Tibial artery (tissue), 4 donors: ENCODE results near the gene MORN5.

Experiments
- DNase-seq, 2 donors: peaks; one replicate each; pipeline ENCODE4 v3.0.0-alpha.2; 2019
- H3K27ac ChIP-seq, 2 donors: fragments of 200-600 bp; sonication (generic) in 1 of 2; 1 replicate in 1 of 2; 2 replicates in 1 of 2; pipeline ENCODE4 v1.5.1; 2018 to 2019; ENCODE audit warnings: mild to moderate bottlenecking in 1 of 2
- H3K27me3 ChIP-seq, 2 donors: fragments of 200-600 bp; sonication (generic) in 1 of 2; one replicate each; pipeline versions ENCODE4 v1.5.1 to v1.6.0; 2016 to 2019
- H3K36me3 ChIP-seq, 3 donors: fragments of 200-600 bp; sonication (generic) in 2 of 3; one replicate each; pipeline ENCODE4 v1.5.1; 2016 to 2019; ENCODE audit warnings: mild to moderate bottlenecking in 2 of 3
- H3K4me1 ChIP-seq, 4 donors: fragments of 200-600 bp; sonication (generic) in 2 of 4; 1 replicate in 3 of 4; 2 replicates in 1 of 4; pipeline ENCODE4 v1.5.1; 2016 to 2019
- H3K4me3 ChIP-seq, 2 donors: fragments of 200-600 bp; sonication (generic) in 1 of 2; 1 replicate in 1 of 2; 2 replicates in 1 of 2; pipeline ENCODE4 v1.5.1; 2018 to 2019; ENCODE audit warnings: mild to moderate bottlenecking in 2 of 2
- H3K9me3 ChIP-seq, 3 donors: fragments of 200-600 bp; sonication (generic) in 1 of 3; one replicate each; pipeline ENCODE4 v1.5.1; 2016 to 2019
- CTCF ChIP-seq, 2 experiments: fragments of 200-600 bp in 1 of 2; fragments of 450-650 bp in 1 of 2; IDR thresholded peaks; one replicate each; pipeline ENCODE4 v1.5.1; 2017 to 2019; ENCODE audit warnings: antibody characterized with exemption in 2 of 2, mild to moderate bottlenecking in 1 of 2, moderate library complexity in 1 of 2
- intact Hi-C: fragments of 100-400 bp; cut with DNase I; formaldehyde crosslinking; loops from one replicate; pipeline ENCODE4 v1.15.0; 2023; ENCODE audit warnings: low total_unique reads

Gene MORN5

DNA sequence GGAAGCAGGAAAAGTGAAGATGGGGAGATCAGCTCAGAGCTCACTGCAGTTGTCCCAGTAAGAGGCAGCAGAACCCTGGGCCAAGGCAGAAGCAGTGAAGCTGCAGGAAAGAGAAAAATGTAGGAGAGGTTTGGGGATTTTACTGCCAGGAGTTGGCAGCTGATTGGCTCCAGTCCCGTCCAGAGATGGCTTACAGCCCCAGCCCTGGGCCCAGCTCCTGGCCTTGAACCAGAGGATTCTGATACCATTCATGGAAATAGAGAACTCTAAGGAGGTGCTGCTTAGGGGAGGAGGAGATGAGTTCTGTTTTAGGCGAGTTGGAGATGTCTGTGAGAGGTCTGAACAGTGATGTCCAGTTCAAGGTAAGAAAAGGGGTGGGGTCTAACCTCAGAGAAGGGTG, 4.6 kb downstream of the MORN5 start:
- Histone ChIP-seq H3K36me3 (no peaks in the 10 kb centered on the region), H3K4me3 (no peak overlapping the region), H3K27me3 (peaks cover 0 to 3% of the 10 kb centered on the region in 2 donors), H3K4me1 (peaks cover 0 to 3% (median 0%) of the 10 kb centered on the region in 4 donors), H3K27ac (no peak overlapping the region), H3K9me3 (no peaks in the 10 kb centered on the region)
- no peak for DNase-seq
- no peak for TF ChIP-seq CTCF (IDR thresholded peaks at IDR 0.05)
- intact Hi-C loops: no loop called here

- no peak for TF ChIP-seq CTCF (IDR thresholded peaks at IDR 0.05)
- H3K4me1 ChIP-seq: no peaks in the 10 kb centered on the region
- DNase-seq: no peak
- no peaks in the 10 kb centered on the region for H3K9me3 ChIP-seq
- no peak overlapping the region for H3K4me3 ChIP-seq
- intact Hi-C loops: no loop called here
- peaks cover 0 to 21% of the 10 kb centered on the region in 2 donors for H3K27me3 ChIP-seq
- H3K36me3 ChIP-seq: no peaks in the 10 kb centered on the region
- no peak overlapping the region for H3K27ac ChIP-seq
Observed at GRCh38 chr9:122168356-122168755, 8.6 kb downstream of the MORN5 start.

DNA sequence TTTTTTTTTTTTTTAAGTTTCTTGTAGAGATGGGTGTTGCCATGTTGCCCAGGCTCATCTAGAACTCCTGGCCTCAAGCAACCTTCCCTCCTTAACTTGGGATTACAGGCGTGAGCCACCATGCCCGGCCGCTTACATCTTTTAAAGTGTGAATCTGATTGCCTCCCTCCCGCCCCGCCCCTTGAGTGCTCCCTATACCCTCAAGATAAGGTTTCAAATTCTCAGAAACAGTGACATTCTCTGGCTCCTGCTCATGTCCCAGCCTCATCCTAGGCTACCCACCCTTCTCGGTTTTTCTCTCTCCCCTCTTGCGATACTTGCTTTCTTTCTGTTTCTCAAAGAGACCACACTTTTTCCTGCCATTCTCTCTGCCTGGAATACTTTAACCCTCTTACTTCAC, 12.4 kb downstream of the MORN5 start:
- H3K36me3 ChIP-seq: no peaks in the 10 kb centered on the region
- no peak for TF ChIP-seq CTCF (IDR thresholded peaks at IDR 0.05)
- peaks cover 0 to 43% of the 10 kb centered on the region in 2 donors for H3K27me3 ChIP-seq
- intact Hi-C loops: no loop called here
- H3K4me3 ChIP-seq: no peak overlapping the region
- no peaks in the 10 kb centered on the region for H3K4me1 ChIP-seq
- DNase-seq: no peak
- no peaks in the 10 kb centered on the region for H3K9me3 ChIP-seq
- no peak overlapping the region for H3K27ac ChIP-seq

DNA sequence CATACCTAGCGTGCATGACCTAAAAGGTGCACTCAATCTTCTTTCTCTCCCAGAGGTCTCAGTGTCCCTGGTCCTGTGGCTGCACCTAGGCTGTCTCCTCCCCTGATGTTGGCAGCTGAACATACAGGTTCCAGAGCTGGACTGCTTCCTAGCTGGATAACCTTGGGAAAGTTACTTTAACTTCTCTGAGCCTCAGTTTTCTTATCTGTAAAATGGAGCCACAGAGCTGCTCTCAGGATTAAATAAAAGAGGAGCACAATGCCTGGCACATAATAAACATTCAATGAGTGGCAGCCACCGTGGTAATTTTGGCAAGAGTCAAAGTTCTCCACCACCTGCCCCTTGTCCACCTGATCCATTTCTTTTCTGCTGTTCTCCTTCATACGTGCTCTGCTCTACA, 14.0 kb downstream of the MORN5 start:
- Histone ChIP-seq H3K27ac (no peak overlapping the region), H3K9me3 (no peaks in the 10 kb centered on the region), H3K4me3 (no peak overlapping the region), H3K4me1 (no peaks in the 10 kb centered on the region), H3K27me3 (peaks cover 0 to 42% of the 10 kb centered on the region in 2 donors), H3K36me3 (no peaks in the 10 kb centered on the region)
- intact Hi-C loops: no loop called here
- DNase-seq: no peak
- TF ChIP-seq CTCF (IDR thresholded peaks at IDR 0.05): no peak

GRCh38 chr9:122176916-122177315, 17.2 kb downstream of the MORN5 start:
- Histone ChIP-seq H3K4me3 (no peak overlapping the region), H3K4me1 (no peaks in the 10 kb centered on the region), H3K27ac (no peak overlapping the region), H3K36me3 (no peaks in the 10 kb centered on the region), H3K27me3 (peaks cover 0 to 39% of the 10 kb centered on the region in 2 donors), H3K9me3 (no peaks in the 10 kb centered on the region)
- TF ChIP-seq CTCF (IDR thresholded peaks at IDR 0.05): no peak
- intact Hi-C loops: no loop called here
- no peak for DNase-seq

GRCh38 chr9:122179054-122179689, 19.5 kb downstream of the MORN5 start:
- intact Hi-C loops: no loop called here
- TF ChIP-seq CTCF (IDR thresholded peaks at IDR 0.05): no peak
- H3K4me1 ChIP-seq: no peaks in the 10 kb centered on the region
- H3K4me3 ChIP-seq: no peak overlapping the region
- no peaks in the 10 kb centered on the region for H3K36me3 ChIP-seq
- peaks cover 0 to 31% of the 10 kb centered on the region in 2 donors for H3K27me3 ChIP-seq
- no peak overlapping the region for H3K27ac ChIP-seq
- no peaks in the 10 kb centered on the region for H3K9me3 ChIP-seq
- DNase-seq: no peak
